OCI-LY1 (cell line): ENCODE results near the gene IHH.

ENCODE experiments used
- H2AFZ ChIP-seq: fragments of 200-600 bp; sonication (generic), shearing (Covaris generic); 2 replicates; pipeline ENCODE4 v1.6.0; 2014; ENCODE audit warnings: antibody characterized with exemption, mild to moderate bottlenecking, low read length
- H3F3A ChIP-seq: fragments of 200-600 bp; sonication (generic), shearing (Covaris generic); 2 replicates; pipeline ENCODE4 v1.6.0; 2014; ENCODE audit warnings: mild to moderate bottlenecking, antibody characterized with exemption, low read length, moderate library complexity; ENCODE audit not compliant: insufficient read depth
- H3K27ac ChIP-seq: fragments of 200-600 bp; sonication (generic); 2 replicates; pipeline ENCODE4 v1.5.1; 2014; ENCODE audit warnings: low read length, mixed run types, mild to moderate bottlenecking, low read depth; ENCODE audit not compliant: poor library complexity, severe bottlenecking
- H3K27me3 ChIP-seq: fragments of 200-600 bp; sonication (generic); 2 replicates; pipeline ENCODE4 v1.6.0; 2014; ENCODE audit warnings: antibody characterized with exemption, mild to moderate bottlenecking, low read length, moderate library complexity; ENCODE audit not compliant: insufficient read depth
- H3K36me3 ChIP-seq: fragments of 200-600 bp; sonication (generic); 2 replicates; pipeline ENCODE4 v1.6.1; 2014; ENCODE audit warnings: mild to moderate bottlenecking, antibody characterized with exemption, low read length, moderate library complexity, mixed read lengths; ENCODE audit not compliant: insufficient read depth
- H3K4me1 ChIP-seq: fragments of 200-600 bp; sonication (generic); 2 replicates; pipeline ENCODE4 v1.5.1; 2014; ENCODE audit warnings: mild to moderate bottlenecking, low read length, moderate library complexity; ENCODE audit not compliant: insufficient read depth, severe bottlenecking
- H3K4me2 ChIP-seq: fragments of 200-600 bp; sonication (generic), shearing (Covaris generic); 2 replicates; pipeline ENCODE4 v1.6.1; 2014; ENCODE audit warnings: low read length
- H3K4me3 ChIP-seq: fragments of 200-600 bp; sonication (generic); 2 replicates; pipeline ENCODE4 v1.5.1; 2014; ENCODE audit warnings: low read length, low read depth, mild to moderate bottlenecking, mixed read lengths; ENCODE audit not compliant: poor library complexity, severe bottlenecking
- H3K79me2 ChIP-seq: fragments of 200-600 bp; shearing (Covaris generic); 2 replicates; pipeline ENCODE4 v1.6.1; 2016; ENCODE audit warnings: mixed run types, low read length, mixed read lengths; ENCODE audit not compliant: insufficient read depth
- H3K9ac ChIP-seq: fragments of 200-600 bp; sonication (generic), shearing (Covaris generic); 2 replicates; pipeline ENCODE4 v1.6.1; 2014; ENCODE audit warnings: mild to moderate bottlenecking, low read length, mixed read lengths
- H3K9me2 ChIP-seq: fragments of 200-600 bp; sonication (generic), shearing (Covaris generic); 2 replicates; pipeline ENCODE4 v1.6.1; 2014; ENCODE audit warnings: low read depth, mild to moderate bottlenecking, low read length, mixed read lengths
- H3K9me3 ChIP-seq: fragments of 200-600 bp; shearing (Covaris generic); 2 replicates; pipeline ENCODE4 v1.6.1; 2014; ENCODE audit warnings: low read length, mixed read lengths
- H4K20me1 ChIP-seq: fragments of 200-600 bp; sonication (generic), shearing (Covaris generic); 2 replicates; pipeline ENCODE4 v1.6.0; 2016; ENCODE audit warnings: mild to moderate bottlenecking, low read length; ENCODE audit not compliant: insufficient read depth
- EZH2 ChIP-seq: fragments of 200-600 bp; sonication (generic), shearing (Covaris generic); IDR thresholded peaks from 2 replicates; pipeline ENCODE4 v1.8.0; 2017; ENCODE audit warnings: borderline replicate concordance, mixed run types, mild to moderate bottlenecking, antibody characterized with exemption, low read length, moderate library complexity, mixed read lengths
- TF ChIP-seq, protein P1 (sequence below): fragments of 200-600 bp; sonication (generic), shearing (Covaris generic); IDR thresholded peaks from 2 replicates; pipeline ENCODE4 v1.5.1; 2017; ENCODE audit warnings: mild to moderate bottlenecking, antibody characterized with exemption, low read length, moderate library complexity, mixed read lengths

The IHH gene

GRCh38 chr2:219065484-219065883 lies 4.8 kb upstream of the IHH start:
- TF ChIP-seq, protein P1, sequence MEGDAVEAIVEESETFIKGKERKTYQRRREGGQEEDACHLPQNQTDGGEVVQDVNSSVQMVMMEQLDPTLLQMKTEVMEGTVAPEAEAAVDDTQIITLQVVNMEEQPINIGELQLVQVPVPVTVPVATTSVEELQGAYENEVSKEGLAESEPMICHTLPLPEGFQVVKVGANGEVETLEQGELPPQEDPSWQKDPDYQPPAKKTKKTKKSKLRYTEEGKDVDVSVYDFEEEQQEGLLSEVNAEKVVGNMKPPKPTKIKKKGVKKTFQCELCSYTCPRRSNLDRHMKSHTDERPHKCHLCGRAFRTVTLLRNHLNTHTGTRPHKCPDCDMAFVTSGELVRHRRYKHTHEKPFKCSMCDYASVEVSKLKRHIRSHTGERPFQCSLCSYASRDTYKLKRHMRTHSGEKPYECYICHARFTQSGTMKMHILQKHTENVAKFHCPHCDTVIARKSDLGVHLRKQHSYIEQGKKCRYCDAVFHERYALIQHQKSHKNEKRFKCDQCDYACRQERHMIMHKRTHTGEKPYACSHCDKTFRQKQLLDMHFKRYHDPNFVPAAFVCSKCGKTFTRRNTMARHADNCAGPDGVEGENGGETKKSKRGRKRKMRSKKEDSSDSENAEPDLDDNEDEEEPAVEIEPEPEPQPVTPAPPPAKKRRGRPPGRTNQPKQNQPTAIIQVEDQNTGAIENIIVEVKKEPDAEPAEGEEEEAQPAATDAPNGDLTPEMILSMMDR: no peak
- TF ChIP-seq EZH2: no peak
- Histone ChIP-seq H3K4me1 (no peaks in the 10 kb centered on the region), H3F3A (no peaks in the 10 kb centered on the region), H3K27me3 (no peaks in the 10 kb centered on the region), H3K4me3 (no peak overlapping the region), H3K9ac (no peak overlapping the region), H3K9me3 (no peaks in the 10 kb centered on the region), H3K79me2 (no peaks in the 10 kb centered on the region), H3K4me2 (no peak overlapping the region), H3K9me2 (no peaks in the 10 kb centered on the region), H4K20me1 (no peaks in the 10 kb centered on the region), H3K36me3 (no peaks in the 10 kb centered on the region), H2AFZ (no peak overlapping the region), H3K27ac (no peak overlapping the region)

- no peaks in the 10 kb centered on the region for H3K9me3 ChIP-seq
- no peak overlapping the region for H3K27ac ChIP-seq
- H3F3A ChIP-seq: no peaks in the 10 kb centered on the region
- H3K4me1 ChIP-seq: no peaks in the 10 kb centered on the region
- no peak overlapping the region for H3K9ac ChIP-seq
- H3K9me2 ChIP-seq: no peaks in the 10 kb centered on the region
- H3K36me3 ChIP-seq: no peaks in the 10 kb centered on the region
- no peak overlapping the region for H3K4me3 ChIP-seq
- no peak overlapping the region for H2AFZ ChIP-seq
- TF ChIP-seq, protein P1: no peak
- TF ChIP-seq EZH2: no peak
- no peaks in the 10 kb centered on the region for H3K79me2 ChIP-seq
- H4K20me1 ChIP-seq: no peaks in the 10 kb centered on the region
- H3K4me2 ChIP-seq: no peak overlapping the region
- no peaks in the 10 kb centered on the region; the same call in 1 of the 2 replicates for H3K27me3 ChIP-seq
Observed at GRCh38 chr2:219062081-219062480, 1.4 kb upstream of the IHH start.

GRCh38 chr2:219059725-219060682 lies 717 bp downstream of the IHH start:
- Histone ChIP-seq H3K9ac (no peak overlapping the region), H3K9me2 (no peaks in the 10 kb centered on the region), H3K4me3 (no peak overlapping the region), H3K9me3 (no peaks in the 10 kb centered on the region), H2AFZ (no peak overlapping the region), H3K79me2 (no peaks in the 10 kb centered on the region), H3K4me1 (no peaks in the 10 kb centered on the region), H3K4me2 (no peak overlapping the region), H3F3A (no peaks in the 10 kb centered on the region), H3K27me3 (no peaks in the 10 kb centered on the region; the same call in 1 of the 2 replicates), H3K36me3 (no peaks in the 10 kb centered on the region), H3K27ac (no peak overlapping the region), H4K20me1 (no peaks in the 10 kb centered on the region)
- TF ChIP-seq, protein P1: no peak
- no peak for TF ChIP-seq EZH2
